ENCODE measurements around the gene OXSR1.

Gene OXSR1

DNA sequence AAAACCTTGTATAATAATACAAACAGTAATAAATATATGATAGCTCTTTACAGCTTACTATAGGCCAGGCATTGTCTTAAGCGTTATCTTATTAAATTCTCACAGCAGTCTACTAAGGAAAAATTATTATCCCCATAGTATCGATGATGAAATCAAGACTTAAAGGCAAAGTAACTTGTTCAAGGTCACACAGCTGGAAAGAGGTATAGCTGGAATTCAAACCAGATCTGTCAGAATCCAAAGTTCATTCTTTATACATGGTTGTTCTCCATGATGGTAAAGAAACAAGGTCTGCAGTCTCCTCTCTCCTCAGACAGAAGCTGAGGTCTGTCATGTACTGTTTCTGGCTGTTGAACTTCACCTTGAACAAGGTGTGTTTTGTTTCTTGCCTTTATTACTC lies 84.9 kb downstream of the OXSR1 start:
- H3K9ac ChIP-seq (ENCODE audit: low read length) = no peak overlapping the region
- H2AFZ ChIP-seq (ENCODE audit: low read depth, low read length) = no peak overlapping the region
- H3K27me3 ChIP-seq (ENCODE audit: low read depth, low read length) = no peaks in the 10 kb centered on the region
- H3K36me3 ChIP-seq (replicated peaks; ENCODE audit: low read depth, low read length) = peaks cover 78% of the 10 kb centered on the region
- H3K9me3 ChIP-seq (ENCODE audit: insufficient read depth, low read length) = no peaks in the 10 kb centered on the region
- no peak for TF ChIP-seq EZH2phosphoT487 (IDR thresholded peaks at IDR 0.05; ENCODE audit: low read depth)
- TF ChIP-seq, protein P1, sequence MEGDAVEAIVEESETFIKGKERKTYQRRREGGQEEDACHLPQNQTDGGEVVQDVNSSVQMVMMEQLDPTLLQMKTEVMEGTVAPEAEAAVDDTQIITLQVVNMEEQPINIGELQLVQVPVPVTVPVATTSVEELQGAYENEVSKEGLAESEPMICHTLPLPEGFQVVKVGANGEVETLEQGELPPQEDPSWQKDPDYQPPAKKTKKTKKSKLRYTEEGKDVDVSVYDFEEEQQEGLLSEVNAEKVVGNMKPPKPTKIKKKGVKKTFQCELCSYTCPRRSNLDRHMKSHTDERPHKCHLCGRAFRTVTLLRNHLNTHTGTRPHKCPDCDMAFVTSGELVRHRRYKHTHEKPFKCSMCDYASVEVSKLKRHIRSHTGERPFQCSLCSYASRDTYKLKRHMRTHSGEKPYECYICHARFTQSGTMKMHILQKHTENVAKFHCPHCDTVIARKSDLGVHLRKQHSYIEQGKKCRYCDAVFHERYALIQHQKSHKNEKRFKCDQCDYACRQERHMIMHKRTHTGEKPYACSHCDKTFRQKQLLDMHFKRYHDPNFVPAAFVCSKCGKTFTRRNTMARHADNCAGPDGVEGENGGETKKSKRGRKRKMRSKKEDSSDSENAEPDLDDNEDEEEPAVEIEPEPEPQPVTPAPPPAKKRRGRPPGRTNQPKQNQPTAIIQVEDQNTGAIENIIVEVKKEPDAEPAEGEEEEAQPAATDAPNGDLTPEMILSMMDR (IDR thresholded peaks at IDR 0.05; ENCODE audit: low read depth, low read length) = no peak
- H3K4me2 ChIP-seq (ENCODE audit: low read length) = no peak overlapping the region
- H3K79me2 ChIP-seq (ENCODE audit: low read length) = no peaks in the 10 kb centered on the region
- no peak overlapping the region for H3K27ac ChIP-seq (ENCODE audit: low read length)
- H3K4me1 ChIP-seq (ENCODE audit: low read length) = no peaks in the 10 kb centered on the region
- no peak overlapping the region for H3K4me3 ChIP-seq (ENCODE audit: low read length)
- H4K20me1 ChIP-seq (ENCODE audit: insufficient read depth, low read length) = 0 out of 2 replicates have a peak, but pooled peaks cover 7% of the 10 kb centered on the region

DNA sequence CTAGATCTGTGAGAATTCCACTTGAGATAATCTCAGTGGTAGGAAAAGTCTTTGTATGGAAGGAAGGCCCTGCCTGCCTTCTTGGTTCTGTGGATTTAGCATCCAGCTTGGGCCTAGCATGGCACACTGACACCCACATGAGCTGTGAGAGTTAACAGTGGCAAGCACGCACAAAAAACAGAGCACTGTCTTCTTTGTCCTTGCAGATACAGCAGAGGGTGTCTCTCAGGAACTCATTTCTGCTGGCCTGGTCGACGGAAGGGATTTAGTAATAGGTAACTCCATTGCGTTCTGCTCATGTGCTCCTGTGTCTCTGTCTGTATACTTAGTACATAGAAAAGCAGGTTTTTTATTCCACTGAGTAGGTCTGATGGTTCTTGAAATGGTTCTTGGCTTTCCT lies 85.9 kb downstream of the OXSR1 start:
- TF ChIP-seq, protein P1 (IDR thresholded peaks at IDR 0.05; ENCODE audit: low read depth, low read length) = 0 out of 2 replicates have a peak, but pooled peaks have one; percentile 22
- no peak for TF ChIP-seq EZH2phosphoT487 (IDR thresholded peaks at IDR 0.05; ENCODE audit: low read depth)

DNA sequence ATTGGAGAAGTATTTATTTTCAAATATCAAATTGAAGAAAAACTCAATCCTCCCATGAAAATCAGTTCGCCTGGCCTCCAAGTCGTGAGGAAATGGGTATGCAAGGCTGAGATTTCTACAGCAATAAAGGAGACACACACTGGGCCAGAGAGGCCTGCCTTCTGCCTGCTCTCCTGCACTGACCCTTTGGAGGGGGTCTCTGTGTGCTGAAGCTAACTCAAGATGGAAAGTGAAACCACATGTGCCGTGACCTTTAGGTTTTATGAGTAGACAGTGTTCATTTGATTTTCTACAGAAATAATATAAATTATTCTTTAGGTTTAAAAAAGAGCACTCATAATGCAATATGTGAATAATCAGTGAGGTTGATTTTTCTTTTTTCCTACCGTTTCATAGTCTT lies 88.4 kb downstream of the OXSR1 start:
- no peaks in the 10 kb centered on the region for H3K79me2 ChIP-seq (ENCODE audit: low read length)
- H3K27me3 ChIP-seq (ENCODE audit: low read depth, low read length) = no peaks in the 10 kb centered on the region
- no peak overlapping the region for H3K4me2 ChIP-seq (ENCODE audit: low read length)
- no peaks in the 10 kb centered on the region for H3K4me1 ChIP-seq (ENCODE audit: low read length)
- no peak overlapping the region for H3K4me3 ChIP-seq (ENCODE audit: low read length)
- peaks cover 70% of the 10 kb centered on the region for H3K36me3 ChIP-seq (replicated peaks; ENCODE audit: low read depth, low read length)
- no peaks in the 10 kb centered on the region for H3K9me3 ChIP-seq (ENCODE audit: insufficient read depth, low read length)
- TF ChIP-seq, protein P1 (IDR thresholded peaks at IDR 0.05; ENCODE audit: low read depth, low read length) = no peak
- TF ChIP-seq EZH2phosphoT487 (IDR thresholded peaks at IDR 0.05; ENCODE audit: low read depth) = no peak
- no peak overlapping the region for H2AFZ ChIP-seq (ENCODE audit: low read depth, low read length)
- H4K20me1 ChIP-seq (ENCODE audit: insufficient read depth, low read length) = 0 out of 2 replicates have a peak, but pooled peaks cover 7% of the 10 kb centered on the region
- H3K9ac ChIP-seq (ENCODE audit: low read length) = no peak overlapping the region
- no peak overlapping the region for H3K27ac ChIP-seq (ENCODE audit: low read length)

More for the DNA sequence above, 85.9 kb downstream of the OXSR1 start:
- H3K27me3 ChIP-seq (ENCODE audit: low read depth, low read length) = no peaks in the 10 kb centered on the region
- H3K4me3 ChIP-seq (ENCODE audit: low read length) = no peak overlapping the region
- 0 out of 2 replicates have a peak, but pooled peaks cover 7% of the 10 kb centered on the region for H4K20me1 ChIP-seq (ENCODE audit: insufficient read depth, low read length)
- H3K36me3 ChIP-seq (replicated peaks; ENCODE audit: low read depth, low read length) = peaks cover 85% of the 10 kb centered on the region
- H3K4me2 ChIP-seq (ENCODE audit: low read length) = no peak overlapping the region
- H2AFZ ChIP-seq (ENCODE audit: low read depth, low read length) = no peak overlapping the region
- no peaks in the 10 kb centered on the region for H3K4me1 ChIP-seq (ENCODE audit: low read length)
- H3K79me2 ChIP-seq (ENCODE audit: low read length) = no peaks in the 10 kb centered on the region
- H3K9me3 ChIP-seq (ENCODE audit: insufficient read depth, low read length) = no peaks in the 10 kb centered on the region
- H3K9ac ChIP-seq (ENCODE audit: low read length) = no peak overlapping the region
- H3K27ac ChIP-seq (ENCODE audit: low read length) = no peak overlapping the region

DNA sequence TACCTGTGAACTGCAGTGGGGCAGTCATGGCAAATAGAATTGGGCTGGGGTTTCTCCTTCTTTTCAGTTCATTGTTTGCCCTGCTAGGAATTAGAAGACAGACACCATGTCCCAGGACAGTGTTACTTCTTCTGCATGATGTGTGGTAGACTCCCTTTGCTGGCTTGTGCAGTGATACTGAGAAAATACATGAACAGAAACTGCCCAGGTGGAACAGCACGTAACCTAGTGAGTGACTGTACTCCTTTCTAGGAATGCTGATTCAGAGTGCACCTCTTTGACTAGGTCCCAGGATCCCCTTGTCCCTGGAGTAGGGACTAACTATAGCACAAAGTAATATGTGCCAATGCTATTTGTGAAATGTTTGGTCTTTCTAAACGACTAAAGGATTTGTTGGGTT lies 89.5 kb downstream of the OXSR1 start:
- H3K4me1 ChIP-seq (ENCODE audit: low read length) = no peaks in the 10 kb centered on the region
- H2AFZ ChIP-seq (ENCODE audit: low read depth, low read length) = no peak overlapping the region
- no peak for TF ChIP-seq EZH2phosphoT487 (IDR thresholded peaks at IDR 0.05; ENCODE audit: low read depth)
- TF ChIP-seq, protein P1 (IDR thresholded peaks at IDR 0.05; ENCODE audit: low read depth, low read length) = no peak
- peaks cover 62% of the 10 kb centered on the region for H3K36me3 ChIP-seq (replicated peaks; ENCODE audit: low read depth, low read length)
- H3K79me2 ChIP-seq (ENCODE audit: low read length) = no peaks in the 10 kb centered on the region
- H3K4me2 ChIP-seq (ENCODE audit: low read length) = no peak overlapping the region
- H4K20me1 ChIP-seq (ENCODE audit: insufficient read depth, low read length) = 0 out of 2 replicates have a peak, but pooled peaks cover 7% of the 10 kb centered on the region
- no peak overlapping the region for H3K27ac ChIP-seq (ENCODE audit: low read length)
- H3K9me3 ChIP-seq (ENCODE audit: insufficient read depth, low read length) = no peaks in the 10 kb centered on the region
- H3K27me3 ChIP-seq (ENCODE audit: low read depth, low read length) = no peaks in the 10 kb centered on the region
- no peak overlapping the region for H3K9ac ChIP-seq (ENCODE audit: low read length)
- H3K4me3 ChIP-seq (ENCODE audit: low read length) = no peak overlapping the region
